Hepatocyte (in vitro differentiated cells): ENCODE results near the gene WASL. TPM values are rescaled to one million over a fixed set of nuclear protein-coding genes. Genes with fewer than 3 reads are reported as not detected.

Source experiments
- DNase-seq: peaks from one replicate; pipeline ENCODE4 v3.0.0-alpha.2; 2016; ENCODE audit warnings: low spot score
- H2AFZ ChIP-seq: fragments of 200-600 bp; sonication (generic); 2 replicates; pipeline ENCODE4 v1.6.0; 2016; ENCODE audit warnings: antibody characterized with exemption, mild to moderate bottlenecking
- H3K27ac ChIP-seq: fragments of 200-600 bp; sonication (generic); 2 replicates; pipeline ENCODE4 v1.5.1; 2016; ENCODE audit warnings: mild to moderate bottlenecking
- H3K27me3 ChIP-seq: fragments of 200-600 bp; sonication (generic); 2 replicates; pipeline ENCODE4 v1.6.1; 2016
- H3K36me3 ChIP-seq: fragments of 200-600 bp; sonication (generic); replicated peaks from 2 replicates; pipeline ENCODE4 v1.5.1; 2016; ENCODE audit warnings: low read depth; ENCODE audit not compliant: insufficient read depth
- H3K4me1 ChIP-seq: fragments of 200-600 bp; sonication (generic); 2 replicates; pipeline ENCODE4 v1.5.1; 2016; ENCODE audit warnings: mild to moderate bottlenecking, moderate library complexity; ENCODE audit not compliant: insufficient read depth
- H3K4me2 ChIP-seq: fragments of 200-600 bp; sonication (generic); 2 replicates; pipeline ENCODE4 v1.6.0; 2016
- H3K4me3 ChIP-seq: fragments of 200-600 bp; sonication (generic); 2 replicates; pipeline ENCODE4 v1.5.1; 2016; ENCODE audit warnings: mild to moderate bottlenecking
- H3K79me2 ChIP-seq: fragments of 200-600 bp; sonication (generic); 2 replicates; pipeline ENCODE4 v1.6.0; 2017; ENCODE audit warnings: mild to moderate bottlenecking
- H3K9me2 ChIP-seq: fragments of 200-600 bp; sonication (generic); replicated peaks from 2 replicates; pipeline ENCODE4 v1.6.0; 2017; ENCODE audit warnings: mild to moderate bottlenecking; ENCODE audit not compliant: insufficient read depth
- H3K9me3 ChIP-seq: fragments of 200-600 bp; sonication (generic); 2 replicates; pipeline ENCODE4 v1.5.1; 2016; ENCODE audit warnings: low read depth, mild to moderate bottlenecking
- H4K20me1 ChIP-seq: fragments of 200-600 bp; sonication (generic); 2 replicates; pipeline ENCODE4 v1.6.0; 2016; ENCODE audit warnings: mild to moderate bottlenecking; ENCODE audit not compliant: insufficient read depth, poor library complexity, severe bottlenecking
- CTCF ChIP-seq: fragments of 200-600 bp; sonication (generic); IDR thresholded peaks from 2 replicates; pipeline ENCODE4 v1.5.1; 2016; ENCODE audit warnings: antibody characterized with exemption, mild to moderate bottlenecking; ENCODE audit not compliant: poor library complexity
- EZH2 ChIP-seq: fragments of 200-600 bp; sonication (generic); IDR thresholded peaks from 2 replicates; pipeline ENCODE4 v1.6.1; 2016; ENCODE audit warnings: antibody characterized with exemption, mild to moderate bottlenecking, borderline replicate concordance
- EZH2phosphoT487 ChIP-seq: fragments of 200-600 bp; sonication (generic); IDR thresholded peaks from one replicate; pipeline ENCODE4 v1.6.1; 2018; ENCODE audit warnings: antibody characterized with exemption, mild to moderate bottlenecking, low read depth, moderate library complexity; ENCODE audit not compliant: unreplicated experiment, severe bottlenecking
- WGBS: methylation state at CpG from one replicate; pipeline ENCODE4 v1.1.6; 2016; ENCODE audit warnings: low lambda C conversion rate; ENCODE audit errors: missing lambda C conversion rate; 5-methylcytosine and 5-hydroxymethylcytosine counted together
- polyA plus RNA-seq: library from polyadenylated mRNA; unstranded; fragments of >200 nt; fragmentation: Nextera tagmentation; extraction: Ambion mirVana; gene quantifications from 2 replicates; pipeline ENCODE4 v1.2.1, GENCODE V29; 2016
- total RNA-seq: library from RNA; depleted of rRNA; stranded (reverse); fragments of >200 nt; gene quantifications from 2 replicates; pipeline ENCODE4 v1.2.3, GENCODE V29; 2014

Gene WASL
- total and polyA plus RNA-seq, 2 experiments from 2014 or later: 36.8 to 48.9 TPM

GRCh38 chr7:123771256-123771655 is 22.5 kb upstream of the WASL start:
- TF ChIP-seq CTCF: no peak
- no peak for TF ChIP-seq EZH2phosphoT487
- no peak for TF ChIP-seq EZH2
- no peak overlapping the region for H3K27ac ChIP-seq
- no peaks in the 10 kb centered on the region for H3K9me3 ChIP-seq

GRCh38 chr7:123770378-123770777 is 21.6 kb upstream of the WASL start:
- H3K4me1 ChIP-seq: no peaks in the 10 kb centered on the region
- H3K36me3 ChIP-seq: no peaks in the 10 kb centered on the region
- no peak overlapping the region for H3K4me2 ChIP-seq
- no peak overlapping the region for H3K4me3 ChIP-seq
- H3K27ac ChIP-seq: no peak overlapping the region
- no peaks in the 10 kb centered on the region for H3K9me3 ChIP-seq
- TF ChIP-seq EZH2: no peak
- no peak for TF ChIP-seq CTCF
- no peak for TF ChIP-seq EZH2phosphoT487
- 92% methylated on average over 8 of the region's 8 CpGs for WGBS
- H3K79me2 ChIP-seq: no peaks in the 10 kb centered on the region
- H4K20me1 ChIP-seq: no peaks in the 10 kb centered on the region
- no peak overlapping the region for H2AFZ ChIP-seq
- no peak for DNase-seq
- no peaks in the 10 kb centered on the region for H3K9me2 ChIP-seq
- H3K27me3 ChIP-seq: no peaks in the 10 kb centered on the region

More at GRCh38 chr7:123771256-123771655, 22.5 kb upstream of the WASL start:
- no peak overlapping the region for H2AFZ ChIP-seq
- H3K4me1 ChIP-seq: no peaks in the 10 kb centered on the region
- no peaks in the 10 kb centered on the region for H3K79me2 ChIP-seq
- H3K9me2 ChIP-seq: no peaks in the 10 kb centered on the region
- no peak overlapping the region for H3K4me2 ChIP-seq
- H3K36me3 ChIP-seq: no peaks in the 10 kb centered on the region
- no peaks in the 10 kb centered on the region for H3K27me3 ChIP-seq
- WGBS: 88% methylated on average over 2 of the region's 2 CpGs
- no peaks in the 10 kb centered on the region for H4K20me1 ChIP-seq
- H3K4me3 ChIP-seq: no peak overlapping the region
- no peak for DNase-seq

- no peak overlapping the region for H3K4me2 ChIP-seq
- H4K20me1 ChIP-seq: no peaks in the 10 kb centered on the region
- WGBS: 84% methylated on average over 3 of the region's 3 CpGs
These were observed 20.6 kb upstream of the WASL start for GRCh38 chr7:123769371-123769770.

GRCh38 chr7:123768493-123768892 is 19.7 kb upstream of the WASL start:
- no peaks in the 10 kb centered on the region for H3K4me1 ChIP-seq
- no peak overlapping the region for H2AFZ ChIP-seq
- no peak overlapping the region for H3K27ac ChIP-seq
- H3K9me2 ChIP-seq: no peaks in the 10 kb centered on the region
- TF ChIP-seq CTCF: no peak
- no peak for TF ChIP-seq EZH2
- TF ChIP-seq EZH2phosphoT487: no peak
- DNase-seq: no peak
- no peaks in the 10 kb centered on the region for H3K27me3 ChIP-seq
- H4K20me1 ChIP-seq: no peaks in the 10 kb centered on the region
- 94% methylated on average over 3 of the region's 3 CpGs for WGBS
- H3K79me2 ChIP-seq: no peaks in the 10 kb centered on the region
- no peaks in the 10 kb centered on the region for H3K36me3 ChIP-seq
- no peak overlapping the region for H3K4me2 ChIP-seq
- H3K9me3 ChIP-seq: no peaks in the 10 kb centered on the region
- H3K4me3 ChIP-seq: no peak overlapping the region

More at GRCh38 chr7:123769371-123769770, 20.6 kb upstream of the WASL start:
- Histone ChIP-seq H3K9me2 (no peaks in the 10 kb centered on the region), H3K36me3 (no peaks in the 10 kb centered on the region), H2AFZ (no peak overlapping the region), H3K79me2 (no peaks in the 10 kb centered on the region), H3K9me3 (no peaks in the 10 kb centered on the region), H3K4me1 (no peaks in the 10 kb centered on the region), H3K27ac (no peak overlapping the region), H3K27me3 (no peaks in the 10 kb centered on the region), H3K4me3 (no peak overlapping the region)
- no peak for DNase-seq
- TF ChIP-seq EZH2phosphoT487: no peak
